Endothelial cell of umbilical vein (primary cell): ENCODE measurements around the gene PYROXD2.
"Not testable (repeated sequence)": the region's sequence is repeated elsewhere in the genome, so short reads cannot be mapped to it uniquely, and the experiment has no call there.

Experiments
- POLR2A ChIP-seq: IDR thresholded peaks from 2 replicates; pipeline ENCODE4 v1.6.1; 2012; ENCODE audit warnings: low read depth, mild to moderate bottlenecking, control low read depth, low read length
- TF ChIP-seq, protein P1 (sequence below), 2 donors: IDR thresholded peaks; 1 replicate in 1 of 2; 2 replicates in 1 of 2; pipeline ENCODE4 v1.5.1; 2011; ENCODE audit warnings: low read length in 2 of 2, mild to moderate bottlenecking in 2 of 2, moderate library complexity in 2 of 2, control low read depth in 1 of 2, inconsistent platforms in 1 of 2, low read depth in 1 of 2; ENCODE audit not compliant: insufficient read depth in 1 of 2; ENCODE audit errors: extremely low read depth in 1 of 2

DNA sequence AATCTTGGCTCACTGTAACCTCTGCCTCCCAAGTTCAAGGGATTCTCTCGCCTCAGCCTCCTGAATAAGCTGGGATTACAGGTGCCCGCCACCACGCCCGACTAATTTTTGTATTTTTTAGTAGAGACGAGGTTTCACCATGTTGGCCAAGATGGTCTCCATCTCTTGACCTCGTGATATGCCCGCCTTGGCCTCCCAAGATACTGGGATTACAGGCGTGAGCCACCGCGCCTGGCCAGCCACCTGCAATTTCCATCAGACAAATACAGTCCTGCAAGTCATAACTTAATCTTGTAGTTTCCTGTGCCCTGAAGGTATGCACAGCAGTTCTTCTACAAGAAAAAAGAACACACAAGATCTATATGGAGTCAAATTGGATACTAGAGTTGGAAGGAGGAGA is 73.3 kb downstream of the PYROXD2 start:
- TF ChIP-seq, protein P1, sequence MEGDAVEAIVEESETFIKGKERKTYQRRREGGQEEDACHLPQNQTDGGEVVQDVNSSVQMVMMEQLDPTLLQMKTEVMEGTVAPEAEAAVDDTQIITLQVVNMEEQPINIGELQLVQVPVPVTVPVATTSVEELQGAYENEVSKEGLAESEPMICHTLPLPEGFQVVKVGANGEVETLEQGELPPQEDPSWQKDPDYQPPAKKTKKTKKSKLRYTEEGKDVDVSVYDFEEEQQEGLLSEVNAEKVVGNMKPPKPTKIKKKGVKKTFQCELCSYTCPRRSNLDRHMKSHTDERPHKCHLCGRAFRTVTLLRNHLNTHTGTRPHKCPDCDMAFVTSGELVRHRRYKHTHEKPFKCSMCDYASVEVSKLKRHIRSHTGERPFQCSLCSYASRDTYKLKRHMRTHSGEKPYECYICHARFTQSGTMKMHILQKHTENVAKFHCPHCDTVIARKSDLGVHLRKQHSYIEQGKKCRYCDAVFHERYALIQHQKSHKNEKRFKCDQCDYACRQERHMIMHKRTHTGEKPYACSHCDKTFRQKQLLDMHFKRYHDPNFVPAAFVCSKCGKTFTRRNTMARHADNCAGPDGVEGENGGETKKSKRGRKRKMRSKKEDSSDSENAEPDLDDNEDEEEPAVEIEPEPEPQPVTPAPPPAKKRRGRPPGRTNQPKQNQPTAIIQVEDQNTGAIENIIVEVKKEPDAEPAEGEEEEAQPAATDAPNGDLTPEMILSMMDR (IDR thresholded peaks at IDR 0.05; ENCODE audit: extremely low read depth in 1 of 2, insufficient read depth in 1 of 2, low read depth in 1 of 2, low read length in 2 of 2): not testable (repeated sequence)
- not testable (repeated sequence) for TF ChIP-seq POLR2A
